SW480 (cell line): ENCODE results near the gene COL2A1.
A peak's percentile ranks its signal among the peaks of the same experiment; 100 is the strongest.
"Not testable (repeated sequence)": the region's sequence is repeated elsewhere in the genome, so short reads cannot be mapped to it uniquely, and the experiment has no call there.

ENCODE experiments used
- DNase-seq: peaks from one replicate; pipeline ENCODE4 v3.0.0-alpha.2; 2016; ENCODE audit warnings: low spot score

Gene COL2A1

DNA sequence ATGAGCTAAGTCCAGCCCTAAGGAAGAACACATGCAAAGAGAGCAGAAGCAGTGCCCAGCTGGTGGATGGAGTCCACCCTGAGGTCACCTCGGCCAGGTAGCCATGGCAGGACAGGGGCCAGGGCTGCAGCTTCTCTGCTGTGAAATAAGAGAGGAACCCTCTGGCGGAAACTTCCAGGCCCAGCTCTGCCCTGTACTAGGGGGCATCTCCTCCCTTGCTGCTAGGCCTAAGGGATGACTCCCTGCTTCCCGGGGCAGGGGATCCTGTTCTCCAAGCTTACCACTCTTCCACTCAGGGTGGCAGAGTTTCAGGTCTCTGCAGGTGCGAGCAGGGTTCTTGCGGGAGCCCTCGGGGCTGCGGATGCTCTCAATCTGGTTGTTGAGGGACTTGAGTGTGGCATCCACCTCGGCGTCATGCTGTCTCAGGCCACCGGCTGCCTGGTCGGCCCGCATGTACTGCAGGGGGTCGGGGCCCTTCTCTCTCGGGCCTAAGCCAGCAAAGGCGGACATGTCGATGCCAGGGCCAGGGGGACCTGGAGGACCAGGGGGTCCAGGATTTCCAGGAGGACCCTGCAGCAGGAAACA lies 29.1 kb downstream of the COL2A1 start:
- no peak for DNase-seq

DNA sequence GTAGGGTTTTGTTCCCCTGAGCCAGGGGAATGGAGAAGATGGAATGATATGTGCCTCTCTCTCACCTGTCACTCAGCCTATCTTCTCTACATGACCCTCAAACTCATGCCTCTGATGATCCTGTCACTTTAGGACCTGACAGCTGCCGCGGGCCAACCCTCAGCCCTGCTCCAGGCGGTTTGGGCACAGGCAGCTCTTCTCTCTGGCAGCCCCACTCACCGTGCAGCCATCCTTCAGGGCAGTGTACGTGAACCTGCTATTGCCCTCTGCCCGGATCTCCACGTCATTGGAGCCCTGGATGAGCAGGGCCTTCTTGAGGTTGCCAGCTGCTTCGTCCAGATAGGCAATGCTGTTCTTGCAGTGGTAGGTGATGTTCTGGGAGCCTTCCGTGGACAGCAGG lies 30.4 kb downstream of the COL2A1 start:
- no peak for DNase-seq

DNA sequence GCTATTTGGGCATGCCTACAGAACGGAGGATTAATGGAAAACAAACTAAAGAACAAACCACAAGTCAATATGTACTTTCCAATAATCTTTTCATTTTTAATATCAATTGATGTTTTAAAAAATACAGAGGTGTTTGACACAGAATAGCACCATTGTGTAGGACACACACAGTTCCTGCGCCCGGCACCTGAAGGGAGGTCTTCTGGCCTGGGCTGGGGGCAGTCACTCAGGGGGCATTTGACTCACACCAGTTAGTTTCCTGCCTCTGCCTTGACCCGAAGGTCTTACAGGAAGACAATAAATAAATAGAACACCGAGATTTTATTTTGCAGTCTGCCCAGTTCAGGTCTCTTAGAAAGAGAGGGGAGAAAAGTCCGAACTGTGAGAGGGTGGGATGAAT lies 31.4 kb downstream of the COL2A1 start:
- DNase-seq: no peak

DNA sequence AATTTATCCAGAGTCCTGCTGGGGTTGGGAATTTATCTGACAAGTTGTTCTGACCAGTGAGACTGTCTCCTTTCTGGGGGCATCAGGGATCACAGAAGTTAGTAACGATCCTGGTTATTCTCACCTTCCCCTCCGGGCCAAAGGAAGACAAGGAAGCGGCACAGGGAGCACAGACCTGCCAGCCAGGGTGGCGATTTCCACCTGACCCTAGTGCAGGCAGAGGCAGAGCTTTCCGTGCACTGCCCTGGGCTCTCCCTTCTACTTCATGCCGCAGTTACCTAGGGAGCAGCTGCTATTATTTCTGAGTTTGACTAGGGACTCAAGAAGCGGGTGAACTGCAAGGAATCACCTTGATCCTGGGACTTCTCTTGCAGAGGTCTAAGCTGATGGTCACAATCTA lies 33.4 kb downstream of the COL2A1 start:
- no peak for DNase-seq

DNA sequence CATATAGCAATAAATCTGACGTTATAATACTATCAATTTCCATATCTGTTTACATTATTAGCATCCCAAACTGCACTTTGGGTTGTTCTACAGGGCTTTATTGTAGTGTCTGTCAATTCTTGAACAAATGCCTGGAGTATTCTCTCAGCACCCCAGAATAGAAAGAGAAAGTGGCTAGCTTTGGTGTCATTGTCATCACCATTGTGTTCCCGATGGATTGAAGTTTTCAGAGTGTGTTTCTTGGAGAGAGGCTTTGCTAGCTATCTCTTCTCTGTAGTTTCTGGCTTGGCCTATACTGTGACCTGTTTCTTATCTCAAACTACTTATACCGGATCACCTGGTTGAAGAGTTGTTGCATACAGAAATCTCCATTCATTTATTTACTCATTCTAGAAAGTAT lies 34.4 kb downstream of the COL2A1 start:
- no peak for DNase-seq

DNA sequence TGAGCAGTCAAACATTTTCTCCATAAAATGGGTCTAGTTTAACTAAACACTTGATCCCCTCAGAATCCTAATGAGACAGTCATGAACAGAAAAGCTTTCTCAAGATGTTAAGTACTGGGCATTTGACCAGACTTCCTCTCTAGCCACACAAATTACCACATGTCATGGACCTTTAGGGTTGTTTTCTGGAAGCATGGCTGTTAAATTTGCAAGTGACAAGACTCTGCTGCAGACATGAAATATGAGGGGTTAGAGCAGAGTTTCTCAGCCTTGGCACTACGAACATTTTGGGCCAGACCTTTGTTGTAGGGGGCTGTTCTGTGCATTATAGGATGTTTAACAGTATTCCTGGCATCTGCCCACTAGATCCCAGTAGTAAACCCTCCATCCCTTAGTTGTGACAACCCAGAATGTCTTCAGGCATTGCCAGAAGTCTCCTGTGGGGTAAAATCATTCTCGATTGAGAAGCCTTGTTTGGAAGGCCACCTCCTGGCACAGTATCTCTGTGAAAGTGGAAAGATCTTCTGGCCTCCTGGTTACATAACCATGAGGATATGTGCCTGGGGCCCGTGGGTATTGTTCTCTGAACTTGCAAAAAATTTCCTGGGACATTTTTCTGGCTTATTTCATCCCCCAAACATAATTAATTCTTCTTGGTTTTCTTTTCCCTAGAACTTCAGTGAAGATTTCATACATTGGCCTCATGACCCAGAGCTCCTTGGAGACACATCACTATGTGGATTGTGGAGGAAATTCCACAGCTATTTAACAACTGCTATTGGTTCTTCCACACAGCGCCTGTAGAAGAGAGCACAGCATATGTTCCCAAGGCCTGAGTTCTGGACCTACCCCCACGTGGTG lies 36.6 kb downstream of the COL2A1 start:
- no peak for DNase-seq

DNA sequence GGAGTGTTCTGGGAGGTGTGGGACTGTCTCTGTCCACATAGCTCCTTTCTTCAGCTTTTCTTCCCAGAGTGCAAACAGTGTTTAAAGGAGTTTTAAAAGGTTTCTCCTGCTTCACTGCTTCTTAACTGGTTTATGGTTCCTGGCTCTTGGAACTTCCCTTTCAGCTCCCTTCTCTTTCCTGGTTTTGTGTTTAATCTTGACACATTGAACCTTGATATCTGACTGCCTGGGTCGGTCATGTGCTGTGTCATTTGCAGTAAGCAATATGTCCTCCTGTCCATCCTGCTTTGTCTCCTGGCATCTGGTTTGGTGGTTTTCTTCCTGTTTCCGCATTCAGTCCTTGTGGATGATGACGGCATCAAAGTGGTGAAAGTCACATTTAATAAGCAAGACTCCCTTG lies 38.7 kb downstream of the COL2A1 start:
- DNase-seq: no peak

DNA sequence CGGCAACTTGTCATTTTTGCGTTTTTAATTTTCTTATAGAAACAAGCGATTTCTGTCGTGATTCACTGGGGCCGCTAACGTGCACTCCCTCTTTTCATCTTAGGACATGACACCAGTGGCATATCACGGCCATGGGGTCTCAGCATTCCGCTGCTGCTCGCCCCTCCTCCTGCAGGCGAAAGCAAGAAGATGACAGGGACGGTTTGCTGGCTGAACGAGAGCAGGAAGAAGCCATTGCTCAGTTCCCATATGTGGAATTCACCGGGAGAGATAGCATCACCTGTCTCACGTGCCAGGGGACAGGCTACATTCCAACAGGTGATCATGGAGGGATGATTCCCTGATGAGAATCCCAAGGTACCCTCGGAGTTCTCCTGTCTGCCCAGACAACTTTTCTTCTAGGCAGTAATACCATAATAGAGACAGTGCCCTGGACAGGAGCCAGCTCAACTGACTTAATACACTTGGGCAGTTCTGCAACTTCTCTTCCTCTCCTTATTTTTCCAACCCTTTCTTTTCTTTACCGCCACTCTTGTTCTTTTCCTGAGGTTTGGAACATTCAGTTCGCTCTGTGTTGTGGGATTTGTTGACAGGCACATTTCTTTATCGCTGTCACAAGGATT lies 40.1 kb downstream of the COL2A1 start:
- peak; percentile 25 for DNase-seq

DNA sequence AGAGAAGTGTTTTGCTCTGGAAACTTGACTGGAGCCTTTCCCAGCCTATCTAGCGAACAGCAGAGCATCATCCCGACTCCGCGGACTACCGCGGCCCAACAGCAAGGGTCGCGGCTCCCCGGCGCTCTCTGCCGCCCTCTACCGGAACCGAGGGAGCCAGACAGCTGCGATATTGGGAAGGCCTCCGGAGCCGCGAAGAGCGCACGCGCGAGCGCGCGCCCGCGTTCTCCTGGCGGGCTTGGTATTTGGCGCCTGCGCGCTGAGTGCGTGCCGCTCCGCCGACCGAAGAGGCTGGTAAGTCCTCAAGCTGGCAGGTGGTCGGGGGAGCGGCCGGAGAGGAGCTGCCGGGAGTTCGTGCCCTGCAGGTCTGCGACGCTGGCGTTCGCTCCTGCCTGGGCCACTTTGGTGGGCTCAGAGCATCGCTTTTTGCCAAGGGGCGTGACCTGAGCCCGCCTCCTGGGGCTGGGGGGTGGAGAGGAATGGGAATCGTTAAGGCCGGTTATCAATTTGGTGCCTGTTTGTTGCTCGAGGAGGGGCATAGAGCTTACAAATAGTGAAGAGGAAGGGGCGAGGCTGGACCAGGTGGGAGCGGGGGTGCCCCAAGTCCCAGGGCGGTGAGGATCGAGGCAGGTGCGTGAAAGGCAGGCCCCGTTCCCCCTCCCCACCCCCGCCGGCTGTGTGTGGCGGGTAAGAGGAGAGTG lies 40.8 kb downstream of the COL2A1 start, which contains the start of gene TMEM106C:
TMEM106C (plus strand) TSS at position 257 of the 701 bp plus-strand sequence. CDS start 641 bp downstream, outside the sequence.
- peak; percentile 85 for DNase-seq

DNA sequence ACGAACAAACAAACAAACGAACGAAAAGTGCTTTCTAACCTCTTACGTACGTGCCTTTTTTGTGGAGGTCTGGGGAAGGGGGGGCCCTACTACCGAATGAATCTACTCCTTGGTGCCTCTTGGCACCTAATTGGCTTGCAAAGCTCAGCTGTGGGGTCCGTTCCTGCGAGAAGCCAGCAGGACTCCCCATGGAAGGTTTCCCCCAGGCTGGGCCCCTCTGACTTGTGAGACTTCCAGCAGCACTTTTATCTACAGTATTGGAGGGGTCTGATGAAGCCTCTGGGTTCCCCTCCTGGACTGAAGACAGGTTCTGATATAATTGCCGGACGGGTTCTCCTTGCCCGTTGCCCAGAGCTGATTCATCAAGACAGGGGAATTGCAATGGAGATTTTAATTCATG lies 42.1 kb downstream of the COL2A1 start:
- DNase-seq: no peak

DNA sequence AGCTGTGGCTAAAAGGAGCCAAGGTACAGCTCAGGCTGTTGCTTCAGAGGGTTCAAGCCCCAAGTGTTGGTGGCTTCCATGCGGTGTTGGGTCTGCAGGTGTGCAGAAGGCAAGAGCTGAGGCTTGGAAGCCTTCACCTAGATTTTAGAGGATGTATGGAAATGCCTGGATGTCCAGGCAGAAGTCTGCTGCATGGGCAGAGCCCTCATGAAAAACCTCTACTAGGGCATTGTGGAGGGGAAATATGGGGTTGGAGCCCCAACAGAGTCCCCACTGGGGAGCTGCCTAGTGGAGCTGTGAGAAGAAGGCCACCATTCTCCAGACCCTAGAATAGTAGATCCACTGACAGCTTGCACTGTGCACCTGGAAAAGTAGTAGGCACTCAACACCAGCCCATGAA lies 46.6 kb downstream of the COL2A1 start:
- DNase-seq: not testable (repeated sequence)

DNA sequence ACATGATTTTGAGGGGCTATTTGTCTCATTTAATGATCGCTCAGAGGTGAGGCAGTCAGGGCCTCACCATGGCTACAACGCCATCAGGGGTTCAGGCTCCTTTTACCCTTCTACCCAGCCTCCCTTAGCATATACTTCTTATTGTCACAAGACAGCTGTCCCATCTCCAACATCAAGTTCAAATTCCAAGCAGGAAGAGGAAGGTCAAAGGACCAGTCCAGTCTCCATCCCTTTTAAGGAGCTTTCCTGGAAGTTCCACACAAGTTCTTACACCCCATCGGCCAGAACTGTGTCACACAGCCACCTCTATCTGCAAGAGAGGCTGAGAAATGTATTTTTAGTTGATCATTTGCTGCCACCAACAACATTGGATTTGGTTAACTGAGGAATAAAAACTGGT lies 49.2 kb downstream of the COL2A1 start:
- no peak for DNase-seq

DNA sequence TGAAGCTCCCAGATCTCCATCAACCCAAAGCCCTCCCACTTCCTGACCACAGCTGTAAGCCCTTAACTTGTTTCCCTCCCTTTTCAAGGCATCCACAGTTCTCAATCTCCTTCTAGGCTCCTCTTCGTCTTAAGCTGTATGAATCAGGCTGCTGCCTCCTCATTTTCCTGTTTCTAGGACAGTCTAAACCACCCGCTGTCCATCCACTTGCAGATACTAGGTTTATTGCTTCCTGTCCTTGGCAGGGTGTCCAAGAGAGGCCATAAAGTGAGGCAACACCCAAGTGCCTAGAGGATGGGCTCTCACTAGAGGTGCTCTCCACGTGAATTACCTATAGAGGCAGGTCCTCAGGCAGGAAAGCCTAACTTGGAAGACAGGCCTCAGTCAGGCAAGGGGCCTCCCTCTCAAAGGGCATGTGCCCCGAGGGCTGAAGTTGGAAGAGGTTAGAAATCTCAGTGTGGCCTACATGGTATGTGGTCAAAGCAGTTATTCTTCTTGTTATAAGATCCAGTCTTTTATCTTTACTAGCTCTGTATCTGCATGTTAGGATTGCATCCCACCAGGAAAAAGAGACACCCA lies 49.7 kb downstream of the COL2A1 start:
- no peak for DNase-seq

DNA sequence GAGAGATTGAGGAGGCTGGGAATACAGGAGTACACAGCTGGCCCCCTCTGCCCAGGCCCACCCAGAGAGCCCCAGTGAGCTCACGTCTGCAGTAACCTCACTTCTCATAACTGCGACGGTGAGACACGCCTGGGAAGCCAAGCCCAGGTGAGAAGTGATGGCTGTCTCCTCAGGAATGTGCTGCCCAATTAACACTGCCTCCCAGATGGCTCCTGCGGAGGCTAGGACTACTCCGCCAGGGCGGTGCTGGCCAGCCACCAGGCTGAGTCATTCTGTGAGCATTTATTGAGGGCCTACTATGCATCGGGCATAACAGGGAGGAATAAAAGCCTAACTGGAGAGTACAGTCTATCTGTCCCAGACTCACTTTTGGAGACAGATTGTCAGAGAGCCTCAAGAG lies 50.2 kb downstream of the COL2A1 start:
- DNase-seq: no peak

DNA sequence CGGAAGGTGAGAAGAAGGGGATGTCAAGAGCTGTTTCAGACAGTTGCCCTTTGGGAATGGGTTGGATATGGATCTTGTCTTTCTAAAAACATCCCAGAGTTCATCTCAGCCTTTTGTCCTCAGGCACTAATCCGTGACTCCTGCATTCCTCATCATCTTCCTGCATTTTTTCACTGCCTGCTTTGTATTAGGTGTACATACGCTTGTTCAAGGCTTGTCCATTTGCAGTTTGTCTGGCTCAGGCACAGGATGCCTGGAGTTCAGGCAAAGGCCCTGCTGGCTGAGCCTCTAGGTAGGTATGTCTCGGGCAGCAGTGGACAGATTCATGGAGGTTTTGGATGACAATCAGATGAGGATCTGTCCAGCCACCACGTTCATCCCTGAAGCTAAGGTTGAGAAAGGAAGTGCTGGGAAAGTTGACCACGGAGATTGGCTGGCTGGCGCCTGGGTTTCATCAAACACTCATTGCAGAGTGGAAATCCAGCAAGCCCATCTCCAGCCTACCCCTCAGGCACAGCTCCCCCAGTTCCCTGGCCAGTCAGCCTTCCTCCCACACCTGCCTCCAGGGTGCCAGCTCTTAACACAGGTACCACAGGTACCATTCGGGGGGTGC lies 53.3 kb downstream of the COL2A1 start:
- DNase-seq: no peak

DNA sequence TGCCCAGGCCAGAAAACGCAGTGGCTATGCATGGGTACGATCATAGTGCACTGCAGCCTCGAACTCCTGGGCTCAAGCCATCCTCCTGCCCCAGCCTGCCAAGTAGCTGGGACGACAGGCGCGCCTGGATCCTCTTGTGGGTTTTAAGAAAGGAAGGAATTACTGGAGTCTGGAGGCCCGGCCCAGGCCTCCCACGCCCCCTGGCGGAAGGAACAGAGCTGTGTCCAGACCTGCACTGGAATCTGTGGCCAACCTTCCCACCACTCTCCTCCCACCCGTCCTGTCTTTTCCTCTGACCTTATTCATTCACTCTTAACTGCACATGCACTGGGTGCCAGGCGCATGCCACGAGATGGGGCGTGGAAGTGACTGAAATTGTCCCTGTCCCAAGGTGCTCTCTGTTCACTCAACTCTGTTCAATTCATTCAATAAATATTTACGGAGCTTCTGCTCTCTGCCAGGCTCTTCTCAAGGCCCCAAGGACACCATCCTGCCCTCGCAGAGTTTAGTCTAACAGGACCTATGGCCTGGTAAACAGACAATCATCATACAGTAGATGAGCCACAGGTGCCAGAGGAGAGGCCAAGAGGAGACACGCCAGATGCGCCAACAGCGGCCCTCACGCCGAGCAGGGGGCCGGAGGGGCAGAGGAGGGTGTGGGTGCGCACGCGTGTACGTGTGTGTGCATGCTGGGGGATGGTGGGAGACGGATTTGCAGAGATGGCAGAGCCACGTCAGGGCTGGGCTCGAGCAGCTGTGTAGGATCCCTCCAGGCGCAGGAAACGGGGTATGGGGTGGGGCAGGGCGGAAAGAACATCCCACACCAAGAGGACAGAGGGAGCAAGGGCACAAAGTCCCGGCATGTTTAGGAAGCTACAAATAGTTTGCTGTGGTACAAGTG lies 54.6 kb downstream of the COL2A1 start:
- peak; percentile 79 for DNase-seq

DNA sequence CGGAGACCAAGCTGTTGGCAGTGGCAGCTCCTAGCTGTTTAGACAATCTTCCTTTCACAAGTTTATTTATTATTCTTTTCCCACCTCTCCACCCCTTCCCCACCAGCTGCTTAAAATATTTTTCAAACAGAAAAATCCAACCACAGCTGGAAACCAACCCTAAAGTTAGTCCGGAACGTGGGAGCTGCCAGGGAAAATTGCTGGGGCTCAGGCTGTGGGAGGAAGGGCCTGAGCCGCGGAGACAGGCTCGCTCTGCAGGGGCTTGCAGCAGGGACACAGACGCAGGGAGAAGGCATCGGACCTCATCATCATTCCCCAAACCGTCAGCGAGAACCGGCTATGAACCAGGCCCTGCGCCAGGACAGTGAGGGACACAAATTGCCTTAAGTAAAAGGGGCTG lies 56.9 kb downstream of the COL2A1 start:
- DNase-seq: no peak

DNA sequence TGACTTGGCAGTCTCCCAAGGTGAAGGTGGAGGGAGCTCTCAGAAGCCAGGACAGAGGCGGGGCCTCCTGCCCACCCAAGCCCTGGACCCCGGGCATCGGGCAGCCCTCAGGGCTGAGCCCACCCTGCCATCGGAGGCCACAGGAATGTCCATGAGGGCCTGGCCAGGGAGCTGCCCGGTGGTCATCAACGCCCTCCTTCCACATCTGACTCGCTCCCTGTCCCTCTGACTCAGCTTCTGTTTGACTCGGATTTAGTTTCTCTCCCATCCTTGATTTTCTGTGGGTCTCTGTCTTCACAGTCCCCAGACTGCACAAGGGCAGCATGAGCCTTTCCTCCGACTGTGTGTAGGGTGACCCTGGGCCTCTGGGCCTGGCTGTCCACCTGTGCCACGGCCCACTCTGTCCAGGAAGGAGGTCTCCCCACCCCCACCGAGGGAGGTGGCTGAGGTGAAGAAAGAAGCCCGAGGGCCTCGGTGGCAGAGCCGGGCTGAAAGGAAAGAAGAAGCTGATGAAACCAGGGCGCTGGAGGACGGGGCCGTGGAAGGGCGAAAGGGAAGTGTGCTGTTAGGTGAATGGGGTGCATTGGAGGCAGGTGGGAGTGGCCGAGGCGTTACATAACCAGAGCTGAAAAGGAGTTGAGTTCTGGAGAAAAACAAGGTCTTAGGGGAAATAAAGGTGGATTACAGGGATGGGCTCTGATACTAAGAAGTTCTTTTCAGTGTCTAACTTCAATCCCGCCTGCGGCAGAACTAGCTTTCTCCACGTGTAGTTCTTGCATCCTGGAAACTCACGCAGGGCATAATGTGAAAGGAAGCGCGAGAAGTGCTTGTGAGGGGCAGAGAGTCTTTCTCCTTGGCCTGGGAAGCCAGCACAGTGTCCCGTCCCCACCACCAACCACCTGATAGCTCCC lies 57.6 kb downstream of the COL2A1 start:
- DNase-seq: peak; percentile 27

DNA sequence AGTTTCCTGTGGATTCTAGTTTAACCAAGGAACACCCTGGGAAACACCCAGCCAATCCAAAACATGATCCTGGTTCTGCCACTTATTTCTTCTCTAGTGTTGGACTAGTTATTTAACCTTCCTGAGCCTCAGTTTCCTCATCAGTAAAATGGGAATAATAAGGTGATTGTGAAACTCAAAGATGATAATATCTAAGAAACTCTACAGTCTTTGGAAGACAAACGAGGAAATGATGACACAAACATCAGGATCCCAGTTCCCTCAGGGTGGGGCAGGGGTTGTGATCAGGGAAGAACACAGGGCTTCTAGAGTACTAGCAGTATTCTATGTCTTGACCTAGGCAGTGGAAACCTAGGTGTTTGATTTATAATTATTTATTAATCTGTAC lies 58.9 kb downstream of the COL2A1 start:
- DNase-seq: no peak
